ENCODE data around the gene WNK3. TPM values are rescaled to one million over a fixed set of nuclear protein-coding genes. Genes with fewer than 3 reads are reported as not detected.
"Not testable (repeated sequence)": the region's sequence is repeated elsewhere in the genome, so short reads cannot be mapped to it uniquely, and the experiment has no call there.

WNK3 gene
- total RNA-seq = 3.7 TPM

DNA sequence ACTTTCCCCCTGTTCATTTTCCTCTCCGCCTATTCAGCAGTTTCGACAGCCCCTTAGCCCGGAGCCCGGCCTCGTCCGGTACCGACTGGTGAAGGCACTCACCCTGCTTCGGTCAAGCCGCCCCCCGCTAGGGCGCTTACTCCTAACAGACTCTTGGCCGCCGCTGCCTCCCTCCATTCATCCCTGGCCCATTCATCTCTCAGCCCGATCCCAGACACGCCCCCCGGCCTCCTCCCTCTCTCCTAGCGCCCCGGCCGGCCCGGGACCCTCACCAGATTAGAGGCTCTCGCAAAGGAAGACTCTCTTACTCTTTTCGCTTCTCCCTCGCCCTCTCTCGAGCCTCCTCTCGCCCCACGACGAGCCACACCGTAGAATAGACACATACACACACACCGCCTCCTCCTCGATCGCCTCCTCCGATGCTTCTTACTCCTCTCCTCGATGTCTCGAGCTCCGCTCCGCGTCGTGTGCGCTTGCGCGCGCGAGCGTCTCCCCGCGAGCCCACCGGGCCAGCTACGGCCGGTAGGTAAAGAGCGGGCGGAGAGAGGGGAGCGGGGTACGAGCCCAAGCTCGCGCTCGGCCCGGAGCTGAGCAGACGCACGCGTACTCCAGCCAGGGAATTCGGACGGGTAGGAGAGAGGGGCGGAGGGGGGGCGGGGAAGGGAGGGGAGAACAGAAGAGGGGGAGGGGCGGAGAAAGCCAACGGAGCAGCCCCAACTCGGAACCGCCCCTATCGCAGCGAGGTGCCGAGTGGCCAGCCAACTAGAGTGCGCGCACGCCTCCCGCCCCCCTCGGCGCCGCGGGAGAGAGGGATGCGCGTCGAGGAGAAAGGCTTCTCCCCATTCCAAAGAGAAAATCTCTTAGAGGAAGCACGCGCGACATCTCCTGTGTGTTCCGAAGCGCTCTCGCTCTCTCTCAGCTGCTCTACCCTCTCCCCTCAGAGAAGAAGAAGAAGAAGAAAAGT is at the start of gene WNK3:
WNK3 (minus strand) TSS at position 633 of the 964 bp plus-strand sequence.
- H3K36me3 ChIP-seq (ENCODE audit: control insufficient read depth in 3 of 3, insufficient read depth in 3 of 3, low read length in 3 of 3) = no peaks in the 10 kb centered on the region
- peaks cover 4 to 31% (median 9%) of the 10 kb centered on the region in 3 donors for H3K27me3 ChIP-seq (ENCODE audit: control insufficient read depth in 3 of 3, insufficient read depth in 3 of 3, low read length in 3 of 3)
- H3K4me3 ChIP-seq (ENCODE audit: low read length in 3 of 3) = peak within 1 kb of the TSS; percentile 57 to 65 (median 63)
- no peak within 1 kb of the TSS for H3K9ac ChIP-seq (ENCODE audit: low read depth in 1 of 3, low read length in 3 of 3)
- peaks cover 0 to 3% (median 0%) of the 10 kb centered on the region in 3 donors for H3K9me3 ChIP-seq (ENCODE audit: control insufficient read depth in 3 of 3, low read length in 3 of 3)
- H3K4me1 ChIP-seq (ENCODE audit: control insufficient read depth in 3 of 3, insufficient read depth in 3 of 3, low read length in 3 of 3) = peaks cover 0 to 4% (median 0%) of the 10 kb centered on the region in 3 donors
- H3K27ac ChIP-seq (ENCODE audit: low read depth, low read length) = no peak within 1 kb of the TSS

DNA sequence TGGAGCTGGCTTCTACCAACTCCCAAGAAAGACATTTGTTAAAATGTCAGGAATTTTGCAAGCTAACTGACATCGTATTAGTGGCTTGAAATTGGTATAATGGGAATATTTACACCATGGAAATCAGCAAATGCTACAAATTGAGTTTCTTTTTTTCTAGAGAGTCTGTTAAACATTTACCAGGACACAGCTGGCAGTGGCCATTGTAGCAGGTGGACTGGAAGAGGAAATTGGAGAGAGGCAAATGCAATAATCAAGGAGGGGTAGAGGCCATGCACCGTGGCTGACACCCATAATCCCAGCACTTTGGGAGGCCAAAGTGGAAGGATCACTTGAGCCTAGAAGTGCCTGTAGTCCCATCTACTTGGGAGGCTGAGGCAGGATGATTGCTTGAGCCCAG is 49.4 kb upstream of the WNK3 start:
- Histone ChIP-seq H3K9ac (ENCODE audit: low read depth in 1 of 3, low read length in 3 of 3) (no peak overlapping the region), H3K36me3 (ENCODE audit: control insufficient read depth in 3 of 3, insufficient read depth in 3 of 3, low read length in 3 of 3) (no peaks in the 10 kb centered on the region), H3K4me1 (ENCODE audit: control insufficient read depth in 3 of 3, insufficient read depth in 3 of 3, low read length in 3 of 3) (no peaks in the 10 kb centered on the region), H3K27ac (ENCODE audit: low read depth, low read length) (no peak overlapping the region), H3K27me3 (ENCODE audit: control insufficient read depth in 3 of 3, insufficient read depth in 3 of 3, low read length in 3 of 3) (no peaks in the 10 kb centered on the region), H3K4me3 (ENCODE audit: low read length in 3 of 3) (no peak overlapping the region), H3K9me3 (ENCODE audit: control insufficient read depth in 3 of 3, low read length in 3 of 3) (no peaks in the 10 kb centered on the region)

DNA sequence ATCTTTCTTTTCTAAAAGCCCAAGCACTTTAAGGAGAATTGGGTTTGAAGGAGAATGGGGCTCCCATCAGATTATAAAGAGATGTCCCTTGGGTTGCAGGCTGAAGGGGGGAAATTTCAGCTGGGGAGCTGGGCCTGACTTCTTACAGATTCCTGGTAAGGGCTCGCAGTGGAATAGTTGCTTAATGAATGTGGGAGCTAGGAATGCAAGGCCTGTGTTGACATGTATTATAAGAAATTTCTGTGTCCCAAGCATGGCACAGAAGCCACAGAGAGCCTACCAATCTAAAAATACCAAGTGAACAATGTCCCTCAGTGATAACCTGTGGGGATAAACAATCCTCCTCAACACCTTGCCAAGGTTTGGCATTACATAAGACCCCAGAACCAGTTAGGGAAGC is 39.3 kb upstream of the WNK3 start:
- no peaks in the 10 kb centered on the region for H3K4me1 ChIP-seq (ENCODE audit: control insufficient read depth in 3 of 3, insufficient read depth in 3 of 3, low read length in 3 of 3)
- H3K4me3 ChIP-seq (ENCODE audit: low read length in 3 of 3) = no peak overlapping the region
- H3K36me3 ChIP-seq (ENCODE audit: control insufficient read depth in 3 of 3, insufficient read depth in 3 of 3, low read length in 3 of 3) = no peaks in the 10 kb centered on the region
- H3K27me3 ChIP-seq (ENCODE audit: control insufficient read depth in 3 of 3, insufficient read depth in 3 of 3, low read length in 3 of 3) = no peaks in the 10 kb centered on the region
- no peaks in the 10 kb centered on the region for H3K9me3 ChIP-seq (ENCODE audit: control insufficient read depth in 3 of 3, low read length in 3 of 3)
- H3K27ac ChIP-seq (ENCODE audit: low read depth, low read length) = no peak overlapping the region
- no peak overlapping the region for H3K9ac ChIP-seq (ENCODE audit: low read depth in 1 of 3, low read length in 3 of 3)

DNA sequence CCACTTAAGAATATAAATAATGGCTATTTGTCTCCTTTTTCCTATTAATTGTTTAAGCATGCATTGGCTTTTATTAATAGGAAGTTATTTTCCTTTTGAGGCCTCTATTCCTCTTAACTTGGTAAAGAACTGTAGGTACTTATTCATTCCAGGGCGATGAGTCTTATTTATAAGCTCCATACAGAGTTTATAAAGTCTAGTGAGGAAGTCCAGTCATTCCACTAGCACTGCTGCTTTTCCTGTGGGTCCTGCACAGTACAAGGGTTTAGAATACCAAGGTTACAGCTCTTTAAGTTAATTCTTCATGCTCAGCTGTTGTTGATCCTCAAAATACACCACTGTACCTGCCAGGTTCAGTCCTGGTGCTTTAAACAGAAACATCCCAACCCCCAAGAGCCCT is 28.5 kb upstream of the WNK3 start:
- Histone ChIP-seq H3K9ac (ENCODE audit: low read depth in 1 of 3, low read length in 3 of 3) (no peak overlapping the region), H3K4me3 (ENCODE audit: low read length in 3 of 3) (no peak overlapping the region), H3K9me3 (ENCODE audit: control insufficient read depth in 3 of 3, low read length in 3 of 3) (no peaks in the 10 kb centered on the region), H3K36me3 (ENCODE audit: control insufficient read depth in 3 of 3, insufficient read depth in 3 of 3, low read length in 3 of 3) (no peaks in the 10 kb centered on the region), H3K27ac (ENCODE audit: low read depth, low read length) (no peak overlapping the region), H3K27me3 (ENCODE audit: control insufficient read depth in 3 of 3, insufficient read depth in 3 of 3, low read length in 3 of 3) (no peaks in the 10 kb centered on the region), H3K4me1 (ENCODE audit: control insufficient read depth in 3 of 3, insufficient read depth in 3 of 3, low read length in 3 of 3) (no peaks in the 10 kb centered on the region)

DNA sequence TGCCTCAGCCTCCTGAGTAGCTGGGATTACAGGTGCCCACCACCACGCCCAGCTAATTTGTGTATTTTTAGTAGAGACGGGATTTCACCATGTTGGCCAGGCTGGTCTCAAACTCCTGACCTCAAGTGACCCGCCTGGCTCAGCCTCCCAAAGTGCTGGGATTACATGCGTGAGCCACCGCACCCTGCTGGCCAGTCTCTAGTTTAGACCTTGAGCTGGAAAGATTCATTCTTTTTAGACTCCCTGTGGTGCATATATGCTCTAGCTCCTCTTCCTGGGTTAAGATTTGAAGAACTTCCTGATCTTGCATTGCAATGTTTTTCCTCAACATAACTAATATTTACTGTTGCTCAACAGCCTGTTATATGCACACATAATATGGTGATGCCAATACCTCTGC is 26.8 kb upstream of the WNK3 start:
- not testable (repeated sequence) for H3K9ac ChIP-seq (ENCODE audit: low read depth in 1 of 3, low read length in 3 of 3); H3K27me3 ChIP-seq (ENCODE audit: control insufficient read depth in 3 of 3, insufficient read depth in 3 of 3, low read length in 3 of 3); H3K9me3 ChIP-seq (ENCODE audit: control insufficient read depth in 3 of 3, low read length in 3 of 3); H3K36me3 ChIP-seq (ENCODE audit: control insufficient read depth in 3 of 3, insufficient read depth in 3 of 3, low read length in 3 of 3); H3K27ac ChIP-seq (ENCODE audit: low read depth, low read length); H3K4me3 ChIP-seq (ENCODE audit: low read length in 3 of 3); H3K4me1 ChIP-seq (ENCODE audit: control insufficient read depth in 3 of 3, insufficient read depth in 3 of 3, low read length in 3 of 3)

DNA sequence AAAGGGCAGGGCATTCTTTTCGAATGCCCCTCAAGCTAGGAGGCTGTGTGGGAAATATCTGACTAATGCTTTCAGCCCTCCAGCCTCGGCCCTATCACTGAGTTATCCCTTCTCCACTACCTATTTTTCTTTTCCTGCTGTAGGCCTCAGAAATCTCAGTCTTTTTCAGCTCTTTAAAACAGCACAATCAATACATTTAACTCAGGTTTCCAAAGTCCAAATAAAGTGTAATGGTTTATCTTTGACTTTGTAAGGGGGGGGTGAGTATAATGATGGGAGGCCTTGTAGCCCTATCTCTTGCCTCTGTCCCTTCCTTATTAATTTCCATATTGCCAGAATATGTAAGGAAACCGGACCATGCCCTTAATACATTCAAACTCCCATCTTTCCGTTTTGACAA is 1.6 kb upstream of the WNK3 start:
- no peak overlapping the region for H3K27ac ChIP-seq (ENCODE audit: low read depth, low read length)
- peak overlapping the region in 1 of 3 donors; percentile 60 for H3K4me3 ChIP-seq (ENCODE audit: low read length in 3 of 3)
- H3K9me3 ChIP-seq (ENCODE audit: control insufficient read depth in 3 of 3, low read length in 3 of 3) = no peaks in the 10 kb centered on the region
- peaks cover 0 to 4% (median 0%) of the 10 kb centered on the region in 3 donors for H3K4me1 ChIP-seq (ENCODE audit: control insufficient read depth in 3 of 3, insufficient read depth in 3 of 3, low read length in 3 of 3)
- no peak overlapping the region for H3K9ac ChIP-seq (ENCODE audit: low read depth in 1 of 3, low read length in 3 of 3)
- H3K27me3 ChIP-seq (ENCODE audit: control insufficient read depth in 3 of 3, insufficient read depth in 3 of 3, low read length in 3 of 3) = peaks cover 4 to 31% (median 9%) of the 10 kb centered on the region in 3 donors
- H3K36me3 ChIP-seq (ENCODE audit: control insufficient read depth in 3 of 3, insufficient read depth in 3 of 3, low read length in 3 of 3) = no peaks in the 10 kb centered on the region

DNA sequence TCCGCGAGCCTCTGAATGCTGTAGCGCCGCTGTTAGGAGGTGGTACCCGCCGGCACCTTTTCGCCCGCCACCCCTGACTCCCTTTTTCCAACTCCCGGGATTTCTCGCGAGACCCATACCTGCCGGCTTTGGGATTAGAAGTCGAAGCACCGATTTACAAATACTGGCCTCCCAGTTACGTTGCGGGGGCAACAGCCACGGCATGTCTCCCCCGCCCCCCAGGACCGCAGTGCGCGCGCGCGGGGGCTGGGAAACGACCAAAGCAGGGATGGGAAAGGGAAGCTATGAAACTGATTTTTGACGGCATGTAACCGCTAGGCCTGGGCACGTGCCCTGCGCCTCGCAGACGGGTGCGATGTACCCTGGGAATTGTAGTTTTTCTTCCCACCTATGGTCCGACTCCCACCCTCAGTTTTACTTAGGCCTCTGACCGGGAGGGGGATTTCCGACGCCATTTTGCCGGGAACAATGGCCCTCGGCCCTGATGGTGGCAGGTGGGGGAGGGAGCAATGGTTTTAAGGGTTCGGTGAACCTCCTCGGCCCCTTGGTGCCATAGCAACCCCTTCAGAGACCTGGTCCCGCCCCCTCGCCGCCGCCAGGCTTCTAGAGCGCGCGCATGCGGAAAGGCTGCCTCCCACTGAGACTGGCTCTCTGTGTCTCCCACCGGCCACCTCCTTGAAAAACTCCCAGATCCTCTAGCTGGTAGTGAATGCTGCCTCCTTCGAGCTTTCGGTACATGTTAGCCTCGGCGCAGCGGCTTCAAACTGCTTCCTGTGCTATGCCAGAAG is 772 bp upstream of the WNK3 start:
- H3K27ac ChIP-seq (ENCODE audit: low read depth, low read length) = no peak overlapping the region
- peaks cover 4 to 31% (median 9%) of the 10 kb centered on the region in 3 donors for H3K27me3 ChIP-seq (ENCODE audit: control insufficient read depth in 3 of 3, insufficient read depth in 3 of 3, low read length in 3 of 3)
- no peaks in the 10 kb centered on the region for H3K9me3 ChIP-seq (ENCODE audit: control insufficient read depth in 3 of 3, low read length in 3 of 3)
- H3K36me3 ChIP-seq (ENCODE audit: control insufficient read depth in 3 of 3, insufficient read depth in 3 of 3, low read length in 3 of 3) = no peaks in the 10 kb centered on the region
- no peak overlapping the region for H3K9ac ChIP-seq (ENCODE audit: low read depth in 1 of 3, low read length in 3 of 3)
- peak overlapping the region; percentile 57 to 63 (median 60) for H3K4me3 ChIP-seq (ENCODE audit: low read length in 3 of 3)
- peaks cover 0 to 4% (median 0%) of the 10 kb centered on the region in 3 donors for H3K4me1 ChIP-seq (ENCODE audit: control insufficient read depth in 3 of 3, insufficient read depth in 3 of 3, low read length in 3 of 3)

DNA sequence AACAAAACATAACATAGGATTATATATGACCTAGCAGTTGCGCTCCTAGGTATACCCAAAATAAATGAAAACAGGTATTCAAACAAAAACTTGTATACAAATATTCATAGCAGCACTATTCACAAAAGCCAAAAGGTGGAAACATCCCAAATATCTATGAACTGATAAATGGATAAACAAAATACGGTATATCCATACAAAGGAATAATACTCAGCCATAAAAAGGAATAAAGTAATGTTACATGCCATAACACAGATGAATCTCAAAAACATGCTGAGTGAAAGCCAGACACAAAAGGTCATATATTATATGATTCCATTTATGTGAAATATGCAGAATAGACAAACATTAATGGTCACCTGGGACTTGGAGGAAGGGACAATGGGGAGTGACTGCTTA is 5.2 kb downstream of the WNK3 start:
- Histone ChIP-seq H3K4me3 (ENCODE audit: low read length in 3 of 3) (no peak overlapping the region), H3K27ac (ENCODE audit: low read depth, low read length) (no peak overlapping the region), H3K9me3 (ENCODE audit: control insufficient read depth in 3 of 3, low read length in 3 of 3) (peaks cover 0 to 4% (median 0%) of the 10 kb centered on the region in 3 donors), H3K36me3 (ENCODE audit: control insufficient read depth in 3 of 3, insufficient read depth in 3 of 3, low read length in 3 of 3) (no peaks in the 10 kb centered on the region), H3K27me3 (ENCODE audit: control insufficient read depth in 3 of 3, insufficient read depth in 3 of 3, low read length in 3 of 3) (peaks cover 0 to 7% (median 0%) of the 10 kb centered on the region in 3 donors), H3K9ac (ENCODE audit: low read depth in 1 of 3, low read length in 3 of 3) (no peak overlapping the region), H3K4me1 (ENCODE audit: control insufficient read depth in 3 of 3, insufficient read depth in 3 of 3, low read length in 3 of 3) (no peaks in the 10 kb centered on the region)

DNA sequence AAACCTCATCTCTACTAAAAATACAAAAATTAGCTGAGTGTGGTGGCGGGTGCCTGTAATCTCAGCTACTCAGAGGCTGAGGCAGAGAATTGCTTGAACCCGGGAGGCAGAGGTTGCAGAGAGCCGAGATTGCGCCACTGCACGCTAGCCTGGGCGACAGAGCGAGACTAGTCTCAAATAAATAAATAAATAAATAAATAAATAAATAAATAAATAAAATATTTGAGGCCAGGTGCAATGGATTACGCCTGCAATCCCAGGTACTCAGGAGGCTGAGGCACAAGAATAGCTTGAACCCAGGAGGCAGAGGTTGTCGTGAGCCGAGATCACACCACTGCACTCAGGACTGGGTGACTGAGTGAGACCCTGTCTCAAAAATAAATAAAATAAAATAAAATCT is 20.5 kb downstream of the WNK3 start:
- not testable (repeated sequence) for H3K27ac ChIP-seq (ENCODE audit: low read depth, low read length); H3K9me3 ChIP-seq (ENCODE audit: control insufficient read depth in 3 of 3, low read length in 3 of 3); H3K4me1 ChIP-seq (ENCODE audit: control insufficient read depth in 3 of 3, insufficient read depth in 3 of 3, low read length in 3 of 3); H3K4me3 ChIP-seq (ENCODE audit: low read length in 3 of 3); H3K27me3 ChIP-seq (ENCODE audit: control insufficient read depth in 3 of 3, insufficient read depth in 3 of 3, low read length in 3 of 3); H3K36me3 ChIP-seq (ENCODE audit: control insufficient read depth in 3 of 3, insufficient read depth in 3 of 3, low read length in 3 of 3); H3K9ac ChIP-seq (ENCODE audit: low read depth in 1 of 3, low read length in 3 of 3)

DNA sequence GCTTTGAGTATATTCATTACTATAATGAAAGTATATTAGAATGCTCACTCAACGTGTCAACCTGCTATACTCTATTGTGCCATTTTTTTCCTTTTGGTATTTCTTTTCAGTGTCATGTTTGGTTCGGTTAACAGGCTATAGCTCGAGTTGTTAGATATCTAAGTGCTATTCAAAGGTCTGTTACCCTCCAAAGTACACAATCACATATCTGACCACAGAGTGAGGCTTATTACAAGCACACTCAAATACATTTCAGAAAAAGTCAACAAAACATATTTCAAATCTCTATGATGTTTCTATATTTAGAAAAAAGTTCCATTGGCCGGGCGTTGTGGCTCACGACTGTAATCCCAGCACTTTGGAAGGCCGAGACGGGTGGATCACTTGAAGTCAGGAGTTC is 32.8 kb downstream of the WNK3 start:
- Histone ChIP-seq H3K4me3 (ENCODE audit: low read length in 3 of 3) (no peak overlapping the region), H3K27ac (ENCODE audit: low read depth, low read length) (no peak overlapping the region), H3K4me1 (ENCODE audit: control insufficient read depth in 3 of 3, insufficient read depth in 3 of 3, low read length in 3 of 3) (no peaks in the 10 kb centered on the region), H3K9me3 (ENCODE audit: control insufficient read depth in 3 of 3, low read length in 3 of 3) (no peaks in the 10 kb centered on the region), H3K27me3 (ENCODE audit: control insufficient read depth in 3 of 3, insufficient read depth in 3 of 3, low read length in 3 of 3) (no peaks in the 10 kb centered on the region), H3K9ac (ENCODE audit: low read depth in 1 of 3, low read length in 3 of 3) (no peak overlapping the region), H3K36me3 (ENCODE audit: control insufficient read depth in 3 of 3, insufficient read depth in 3 of 3, low read length in 3 of 3) (no peaks in the 10 kb centered on the region)
